OCI-LY3 (cell line): ENCODE measurements around the gene ME1.

Experiments used
- CTCF ChIP-seq: fragments of 200-600, 300-600 bp; sonication (generic); IDR thresholded peaks from 2 replicates; pipeline ENCODE4 v1.5.1; 2014; ENCODE audit warnings: antibody characterized with exemption, low read length, low read depth
- EZH2phosphoT487 ChIP-seq: fragments of 200-600 bp; shearing (Covaris generic); IDR thresholded peaks from 2 replicates; pipeline ENCODE4 v1.6.1; 2018; ENCODE audit warnings: antibody characterized with exemption, mixed run types, low read depth

GRCh38 chr6:83381949-83382348 is 48.9 kb downstream of the ME1 start:
- TF ChIP-seq CTCF: no peak
- TF ChIP-seq EZH2phosphoT487: no peak
